GM18907 (cell line): Measurements from ENCODE around the gene PAPOLB.

Source experiments
- ATAC-seq: cut with Tn5 transposase; IDR thresholded peaks from one replicate; pipeline ENCODE4 v1.9.1; 2021; ENCODE audit warnings: mild to moderate bottlenecking, moderate library complexity; ENCODE audit not compliant: unreplicated experiment

The PAPOLB gene

GRCh38 chr7:4878336-4879335 is 16.8 kb upstream of the PAPOLB start:
- ATAC-seq, result no peak

GRCh38 chr7:4876586-4876985 is 14.8 kb upstream of the PAPOLB start:
- no peak for ATAC-seq

GRCh38 chr7:4875391-4875790 is 13.6 kb upstream of the PAPOLB start:
- ATAC-seq, result no peak

- no peak for ATAC-seq
Measured at GRCh38 chr7:4873071-4873944, 11.5 kb upstream of the PAPOLB start.

GRCh38 chr7:4871930-4872675 is 10.3 kb upstream of the PAPOLB start:
- no peak for ATAC-seq

GRCh38 chr7:4871056-4871680 is 9.3 kb upstream of the PAPOLB start:
- ATAC-seq, result no peak

GRCh38 chr7:4868493-4868892 is 6.7 kb upstream of the PAPOLB start:
- no peak for ATAC-seq

- ATAC-seq, result no peak
Measured at GRCh38 chr7:4866528-4867496, 5.0 kb upstream of the PAPOLB start.

GRCh38 chr7:4862156-4862555 is 326 bp upstream of the PAPOLB start:
- no peak for ATAC-seq

GRCh38 chr7:4861227-4861626 is 603 bp downstream of the PAPOLB start:
- ATAC-seq, result no peak

GRCh38 chr7:4857189-4857588 is 4.6 kb downstream of the PAPOLB start:
- ATAC-seq, result no peak

GRCh38 chr7:4856336-4857057 is 5.3 kb downstream of the PAPOLB start:
- no peak for ATAC-seq

- no peak for ATAC-seq
Measured at GRCh38 chr7:4854916-4855315, 6.9 kb downstream of the PAPOLB start.

- no peak for ATAC-seq
Measured at GRCh38 chr7:4851459-4852422, 10.1 kb downstream of the PAPOLB start.

- ATAC-seq, result no peak
Measured at GRCh38 chr7:4850262-4850795, 11.5 kb downstream of the PAPOLB start.

- ATAC-seq, result no peak
Measured at GRCh38 chr7:4849390-4849789, 12.4 kb downstream of the PAPOLB start.

GRCh38 chr7:4845740-4846142 is 16.1 kb downstream of the PAPOLB start:
- ATAC-seq, result no peak
